GM18507 (cell line): Measurements from ENCODE around the gene GLIS2.

Source experiments
- DNase-seq: peaks from one replicate; pipeline ENCODE4 v3.0.0; 2011; ENCODE audit warnings: low read depth; ENCODE audit not compliant: insufficient read length; ENCODE audit errors: extremely low spot score
- FAIRE-seq: peaks from 2 replicates; lab custom pipeline; 2011; peaks lifted over from hg19 to GRCh38; lab: Jason Lieb, UNC

The GLIS2 gene

DNA sequence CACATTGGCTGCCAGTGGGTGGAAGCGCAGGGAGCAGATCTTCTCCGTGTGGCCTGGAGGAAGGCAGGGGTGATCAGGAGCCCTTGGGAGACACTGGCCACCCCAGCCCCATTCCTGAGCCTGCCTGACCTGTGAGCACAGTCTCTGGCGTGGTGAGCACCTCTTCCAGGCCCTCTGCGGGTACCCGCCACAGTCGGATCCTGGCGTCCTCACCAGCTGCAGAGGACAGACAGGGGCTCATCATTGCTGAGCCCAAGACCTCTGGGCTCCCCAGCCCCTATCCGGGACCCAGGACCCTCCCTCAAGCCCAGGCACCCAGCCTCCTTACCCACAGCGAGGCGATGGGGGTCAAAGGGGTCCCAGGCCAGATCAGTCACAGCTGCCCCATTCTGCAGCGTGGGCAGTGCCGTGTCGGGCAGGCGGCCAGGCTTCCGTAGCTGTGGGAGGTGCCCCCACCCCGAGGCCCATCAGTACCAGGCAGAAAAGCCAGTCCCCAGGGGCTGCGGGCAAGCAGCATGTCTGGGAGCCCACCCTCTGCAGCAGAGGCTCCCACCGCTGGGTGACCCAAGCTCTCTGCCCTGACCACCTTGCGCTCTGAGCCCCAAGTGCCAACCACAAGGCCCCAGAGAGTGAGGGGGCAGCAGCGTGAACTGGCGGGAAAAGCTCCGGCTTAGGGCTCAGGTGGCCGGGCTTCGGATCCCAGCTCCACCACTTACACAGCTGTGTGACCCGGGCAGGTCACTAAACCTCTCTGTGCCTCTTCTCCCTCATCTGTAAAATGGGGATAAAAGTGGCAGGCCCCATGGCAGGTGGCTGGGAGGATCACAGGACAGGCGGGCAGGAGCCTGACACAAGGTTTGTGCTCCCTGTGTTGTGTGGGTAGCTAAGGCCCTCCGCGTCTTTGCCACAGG, 45.4 kb downstream of the GLIS2 start:
- no peak for FAIRE-seq
- DNase-seq, result no peak

DNA sequence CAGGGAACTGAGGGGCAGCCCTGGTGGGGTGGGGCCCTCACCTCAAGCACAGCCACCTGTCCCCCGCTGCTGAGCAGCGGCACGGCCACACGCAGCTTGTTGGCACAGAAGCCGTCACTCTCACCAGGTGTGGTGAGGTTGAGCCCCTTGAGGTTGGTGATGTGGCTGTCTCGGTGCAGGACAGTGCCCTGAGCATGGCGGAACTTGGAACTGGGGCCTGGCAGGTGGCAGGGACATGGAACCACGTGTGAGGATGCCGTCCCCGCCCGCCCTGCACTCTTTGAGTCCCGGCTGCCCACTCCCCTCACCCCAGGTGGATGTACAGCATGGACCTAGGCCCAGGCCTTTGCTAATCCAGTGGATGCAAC, 46.1 kb downstream of the GLIS2 start:
- FAIRE-seq, result no peak
- no peak for DNase-seq

DNA sequence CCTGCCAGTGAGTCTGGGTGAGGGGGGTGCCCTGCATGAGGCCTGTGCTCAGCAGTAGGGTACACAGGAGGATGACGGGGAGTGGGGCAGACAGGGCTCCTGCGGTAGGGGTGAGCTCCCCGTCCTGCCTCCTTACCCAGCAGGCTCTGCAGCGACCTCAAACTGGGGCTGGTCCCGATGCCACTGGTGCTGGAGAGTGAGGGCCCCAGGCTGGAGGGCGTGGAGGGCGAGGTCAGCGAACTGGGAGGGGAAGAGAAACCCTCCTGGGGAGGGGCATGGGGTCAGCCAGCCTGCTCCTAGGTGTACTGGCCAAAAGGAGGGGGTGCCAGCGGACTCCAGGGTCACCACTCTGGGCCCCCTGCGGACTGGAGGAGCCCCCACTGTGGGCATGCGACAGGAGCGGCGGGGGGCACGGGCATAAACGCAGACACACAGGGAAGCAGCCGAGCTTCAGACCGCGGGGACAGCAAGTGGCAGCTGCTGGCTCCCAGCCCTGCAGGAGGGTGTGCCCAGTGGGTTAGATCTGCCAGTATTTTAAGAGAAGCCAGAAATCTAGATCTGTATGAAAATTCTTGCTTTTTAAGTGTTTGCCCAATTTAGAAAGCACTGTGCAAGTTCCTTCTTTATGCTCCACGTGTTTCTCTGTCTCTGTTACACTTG, 46.7 kb downstream of the GLIS2 start:
- DNase-seq (no peak), FAIRE-seq (no peak)

DNA sequence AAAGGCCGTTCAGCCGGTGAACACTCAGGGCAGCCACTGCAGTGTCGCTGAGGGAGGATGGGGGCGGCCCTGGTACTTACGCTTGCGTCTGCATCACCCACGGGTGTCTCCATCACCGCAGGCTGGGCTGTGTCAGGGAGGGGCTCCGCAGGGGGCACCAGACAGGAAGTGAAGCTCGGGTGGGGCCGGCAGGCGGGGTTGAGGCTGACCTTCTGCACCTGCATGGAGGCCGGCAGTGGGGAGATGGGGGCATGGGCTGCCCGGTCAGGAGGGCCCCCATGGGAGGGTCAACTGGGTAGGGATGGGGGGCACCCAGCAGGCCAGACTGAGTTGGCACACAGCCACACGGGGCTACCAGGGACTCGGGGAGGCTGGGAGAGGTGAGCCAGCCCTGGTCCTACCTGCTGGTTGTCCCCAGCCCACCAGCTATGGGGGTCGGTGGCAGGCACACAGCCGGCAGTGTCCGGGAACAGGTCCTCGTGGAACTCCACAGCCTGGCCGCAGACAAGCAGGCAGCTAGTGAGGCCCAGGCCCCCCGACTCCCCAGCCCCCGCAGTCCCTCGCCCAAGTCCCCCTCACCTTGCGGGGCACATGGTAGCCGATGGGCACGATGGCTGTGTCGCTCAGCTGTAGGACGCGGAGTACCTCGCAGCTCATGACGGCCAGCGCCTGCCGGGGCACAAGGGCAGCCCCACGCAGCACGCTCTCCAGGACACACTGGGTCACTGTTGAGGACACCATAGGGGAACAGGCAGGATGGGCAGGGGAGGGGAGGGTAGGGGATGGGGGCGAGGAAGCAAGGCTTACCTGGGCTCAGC, 48.5 kb downstream of the GLIS2 start:
- no peak for FAIRE-seq

DNA sequence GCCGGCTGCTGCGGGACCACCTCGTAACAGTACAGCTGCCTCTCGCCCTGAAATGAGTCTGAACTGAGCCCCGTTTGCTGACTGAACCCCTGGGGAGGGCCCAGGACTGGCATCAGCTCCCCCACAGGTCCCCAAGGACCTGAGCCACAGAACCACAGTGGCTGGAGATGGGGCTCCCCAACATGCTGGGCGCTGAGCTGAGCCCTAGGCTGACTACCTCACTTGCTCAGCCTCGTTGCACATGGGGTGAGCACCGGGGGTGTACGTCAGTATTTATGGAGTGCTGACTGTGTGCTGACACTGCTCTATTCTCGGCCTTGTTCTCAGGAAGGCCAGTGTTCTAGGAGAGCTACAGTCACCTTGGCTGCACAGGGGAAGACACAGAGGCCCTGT, 49.1 kb downstream of the GLIS2 start:
- peak; percentile 84 for FAIRE-seq
- no peak for DNase-seq

More for the DNA sequence above, 48.5 kb downstream of the GLIS2 start:
- no peak for DNase-seq

DNA sequence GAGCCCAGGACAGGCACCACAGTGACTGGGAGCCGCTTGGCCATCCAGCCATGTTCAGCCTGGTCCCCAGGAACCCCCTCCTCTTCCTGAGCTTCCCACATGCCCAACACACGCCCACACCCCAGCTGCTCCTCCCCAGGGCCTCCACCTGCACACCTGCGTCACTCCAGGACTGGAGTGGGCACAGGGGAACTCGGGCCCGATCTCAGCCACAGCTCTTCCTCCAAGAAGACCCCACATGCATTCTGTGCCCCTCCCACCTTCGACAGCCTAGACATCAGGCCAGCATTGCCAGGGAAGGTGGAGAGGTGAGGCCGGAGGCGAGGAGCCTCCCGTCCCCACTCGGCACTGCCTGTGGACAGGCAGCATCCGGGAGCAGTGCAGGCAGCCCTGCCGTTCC, 49.7 kb downstream of the GLIS2 start:
- FAIRE-seq (no peak), DNase-seq (no peak)

DNA sequence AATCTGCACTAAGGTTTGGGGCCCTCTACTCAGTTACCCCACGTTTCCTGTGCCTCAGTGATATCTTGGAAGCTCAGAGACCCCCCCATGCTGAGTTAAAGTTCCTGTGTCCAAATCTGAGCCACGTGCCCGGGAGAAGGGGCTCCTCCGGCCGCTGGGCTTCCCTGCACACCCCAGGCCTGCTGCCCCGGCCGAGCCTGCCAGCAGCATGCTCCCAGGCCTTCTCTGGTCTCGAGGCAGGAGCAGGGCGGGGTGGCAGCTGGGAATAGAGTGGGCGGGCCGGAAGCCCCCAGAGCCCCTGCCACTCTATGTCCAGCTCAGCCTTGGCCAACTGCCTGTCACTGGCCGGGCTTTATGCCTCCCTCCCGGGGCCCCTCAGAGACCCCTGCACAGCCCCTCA, 50.1 kb downstream of the GLIS2 start:
- no peak for FAIRE-seq
- DNase-seq, result no peak

DNA sequence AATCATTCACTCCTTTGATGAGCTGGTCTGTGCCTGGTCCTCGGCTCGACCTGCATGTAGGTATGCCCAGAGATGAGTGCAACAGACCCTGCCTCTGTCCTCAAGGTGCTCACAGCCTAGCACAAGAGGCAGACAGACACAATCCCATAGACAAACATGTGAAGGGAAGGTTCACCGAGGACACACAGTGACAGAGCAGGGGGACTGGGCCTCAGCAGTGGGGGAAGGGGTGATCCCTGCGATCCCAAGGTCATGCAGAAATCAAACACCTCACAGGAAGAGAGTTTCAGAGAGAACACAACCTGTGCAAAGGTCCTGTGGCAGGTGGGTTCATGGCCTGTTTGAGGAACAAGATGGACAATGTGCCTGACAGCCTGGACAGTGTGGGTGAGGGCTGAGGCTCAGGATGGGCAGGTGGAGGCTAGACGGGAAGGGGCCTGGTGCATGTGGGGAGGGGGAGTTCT, 51.6 kb downstream of the GLIS2 start:
- DNase-seq, result no peak
- no peak for FAIRE-seq

DNA sequence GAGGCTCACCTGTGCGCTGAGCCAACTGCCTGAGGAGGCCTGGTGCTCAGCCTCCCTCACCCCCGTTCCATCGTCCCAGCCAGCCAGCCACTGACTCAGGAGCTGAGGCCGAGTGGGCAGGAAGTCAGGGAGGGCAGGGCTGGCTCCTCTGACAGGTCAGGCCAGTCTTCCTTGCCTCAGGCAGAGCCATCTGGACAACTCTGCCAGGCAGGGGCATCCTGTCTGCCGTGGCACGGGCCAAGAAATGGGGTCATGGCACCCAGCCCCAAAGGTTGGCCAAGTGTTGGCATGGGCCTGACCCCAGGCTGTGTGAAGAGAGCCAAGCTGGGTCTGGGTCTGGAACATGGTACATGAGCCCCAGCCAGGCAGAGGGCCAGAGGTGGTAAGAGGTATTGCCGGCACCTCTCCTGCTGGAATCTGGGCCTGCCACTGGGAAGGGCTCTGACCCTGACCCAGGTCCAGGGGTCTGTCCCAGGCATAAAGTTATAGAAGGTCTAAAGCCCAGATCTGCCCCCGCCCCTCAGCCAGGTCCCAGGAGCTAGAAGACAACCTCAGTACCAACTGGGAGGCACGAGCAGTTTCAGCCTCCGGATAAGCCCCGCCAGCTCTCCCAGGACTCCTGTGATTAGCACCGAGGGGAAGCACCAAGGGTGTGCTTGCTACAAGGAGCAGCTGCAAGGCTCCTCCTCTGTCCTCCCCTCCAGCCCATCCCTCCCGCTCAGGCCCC, 53.3 kb downstream of the GLIS2 start:
- no peak for FAIRE-seq
- no peak for DNase-seq

DNA sequence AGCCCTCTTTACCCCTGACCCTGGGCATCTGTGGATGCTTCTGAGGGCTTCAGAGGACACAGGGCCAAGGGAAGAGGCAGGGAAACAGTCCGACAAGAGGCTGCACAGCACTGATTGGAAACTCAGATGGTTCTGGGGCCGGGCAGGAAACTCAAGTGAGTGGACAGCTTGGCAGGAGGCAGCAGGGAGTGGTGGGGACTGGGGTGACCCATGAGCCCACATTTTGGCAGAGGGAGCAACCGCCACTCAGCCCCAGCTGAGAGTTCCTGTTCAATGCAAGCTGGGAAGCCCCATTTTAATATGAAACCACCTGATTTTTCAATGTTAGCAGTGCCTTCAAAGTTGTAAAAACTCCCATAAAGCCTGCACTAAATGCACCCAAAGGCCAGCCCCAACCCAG, 54.3 kb downstream of the GLIS2 start:
- FAIRE-seq (no peak), DNase-seq (no peak)

DNA sequence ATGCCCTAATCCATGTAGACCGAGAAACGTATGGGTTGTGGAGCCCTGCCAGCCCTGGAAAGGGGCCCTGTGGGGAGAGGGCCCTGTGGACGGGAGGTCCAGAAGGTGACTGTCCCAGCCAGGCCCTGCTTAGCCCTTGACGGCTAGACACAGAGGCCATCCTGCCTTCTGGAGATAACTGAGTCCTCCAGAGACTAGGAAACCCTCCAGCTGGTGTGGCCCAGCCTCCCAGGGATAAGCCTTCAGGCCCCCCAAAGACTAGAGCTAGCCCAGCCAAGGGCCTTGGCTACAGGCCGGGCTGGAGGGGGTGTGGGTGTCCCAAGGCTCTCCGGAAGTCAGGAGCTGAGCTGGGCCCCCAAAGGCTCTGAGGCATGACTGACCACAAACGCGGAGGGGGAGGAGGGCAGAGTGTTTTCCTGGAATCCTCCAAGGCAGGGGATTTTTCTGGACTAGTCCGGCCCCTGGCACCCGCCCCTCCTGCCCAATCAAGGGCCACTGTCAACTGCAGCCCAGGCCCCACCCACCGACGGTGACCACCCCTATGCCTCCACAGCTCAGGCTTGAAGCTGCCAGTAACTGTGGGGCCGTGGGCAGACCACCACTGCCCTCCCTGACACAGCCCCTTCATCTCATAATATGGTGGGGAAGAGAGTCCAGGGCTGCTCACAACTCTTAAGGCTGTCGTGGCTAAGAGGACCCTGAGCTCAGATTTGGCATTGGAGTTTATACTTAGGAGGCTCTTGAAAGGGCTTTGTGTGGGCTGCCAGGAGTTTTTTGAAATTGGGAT, 54.9 kb downstream of the GLIS2 start:
- FAIRE-seq (no peak), DNase-seq (no peak)

DNA sequence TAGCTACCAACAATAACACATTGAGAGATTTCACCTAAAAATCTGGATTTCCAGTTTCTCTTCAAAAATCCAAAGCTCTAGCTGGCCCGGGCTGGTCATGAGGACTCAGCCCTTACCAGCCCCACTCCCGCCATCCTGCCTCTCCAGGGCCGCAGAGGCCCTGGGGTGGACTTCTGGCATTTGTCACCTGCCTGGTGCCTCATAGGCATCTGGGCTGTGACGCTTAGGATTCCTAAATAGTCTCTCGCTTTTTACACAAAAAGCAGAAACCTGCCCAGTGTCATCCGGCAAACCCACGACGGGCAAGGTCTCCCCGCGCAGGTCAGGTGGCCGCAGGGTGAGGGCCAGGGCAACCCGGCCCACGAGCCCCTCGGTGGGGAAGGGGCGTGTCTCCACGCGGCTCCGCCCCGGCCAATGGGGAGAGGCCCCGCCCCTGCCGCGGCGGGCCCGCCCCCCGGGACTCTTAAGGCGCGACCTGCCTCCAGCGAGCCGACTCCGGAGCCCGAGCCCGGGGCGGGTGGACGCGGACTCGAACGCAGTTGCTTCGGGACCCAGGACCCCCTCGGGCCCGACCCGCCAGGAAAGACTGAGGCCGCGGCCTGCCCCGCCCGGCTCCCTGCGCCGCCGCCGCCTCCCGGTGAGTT, 55.6 kb downstream of the GLIS2 start, which contains the start of gene VASN:
TSS of gene VASN (plus strand) at position 492 of the 644 bp plus-strand sequence. CDS start 9,030 bp downstream, outside the sequence.
- DNase-seq (peak; percentile 75), FAIRE-seq (peak; percentile 66)

DNA sequence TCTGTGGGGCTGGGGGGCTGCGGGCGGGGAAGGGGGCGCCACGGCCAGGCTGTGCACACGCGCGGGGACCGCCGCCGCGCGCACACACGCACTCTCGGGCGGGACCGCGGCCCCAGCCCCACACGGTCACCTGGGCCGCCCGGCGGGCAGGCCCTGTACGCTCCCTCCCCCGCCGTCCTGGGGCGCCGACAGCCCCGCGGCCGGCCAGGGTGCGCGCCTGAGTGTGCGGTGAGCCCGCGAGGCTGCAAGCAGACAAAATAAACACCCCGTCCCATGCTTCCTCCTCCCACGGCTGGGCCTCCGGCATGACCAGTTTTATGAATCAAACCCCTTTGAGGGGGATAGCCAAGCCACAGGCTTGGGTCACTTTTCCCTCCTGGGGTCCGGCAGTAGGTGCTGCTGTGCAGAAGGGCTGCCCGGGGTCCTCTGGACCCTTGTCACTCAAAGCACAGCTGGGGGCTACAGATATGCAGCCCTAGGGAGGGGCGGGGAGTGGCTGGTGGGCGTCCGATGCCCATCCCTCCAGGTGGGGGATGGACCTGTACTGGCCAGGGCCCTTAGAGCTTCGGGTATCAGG, 56.2 kb downstream of the GLIS2 start:
- FAIRE-seq, result no peak
- DNase-seq, result no peak

DNA sequence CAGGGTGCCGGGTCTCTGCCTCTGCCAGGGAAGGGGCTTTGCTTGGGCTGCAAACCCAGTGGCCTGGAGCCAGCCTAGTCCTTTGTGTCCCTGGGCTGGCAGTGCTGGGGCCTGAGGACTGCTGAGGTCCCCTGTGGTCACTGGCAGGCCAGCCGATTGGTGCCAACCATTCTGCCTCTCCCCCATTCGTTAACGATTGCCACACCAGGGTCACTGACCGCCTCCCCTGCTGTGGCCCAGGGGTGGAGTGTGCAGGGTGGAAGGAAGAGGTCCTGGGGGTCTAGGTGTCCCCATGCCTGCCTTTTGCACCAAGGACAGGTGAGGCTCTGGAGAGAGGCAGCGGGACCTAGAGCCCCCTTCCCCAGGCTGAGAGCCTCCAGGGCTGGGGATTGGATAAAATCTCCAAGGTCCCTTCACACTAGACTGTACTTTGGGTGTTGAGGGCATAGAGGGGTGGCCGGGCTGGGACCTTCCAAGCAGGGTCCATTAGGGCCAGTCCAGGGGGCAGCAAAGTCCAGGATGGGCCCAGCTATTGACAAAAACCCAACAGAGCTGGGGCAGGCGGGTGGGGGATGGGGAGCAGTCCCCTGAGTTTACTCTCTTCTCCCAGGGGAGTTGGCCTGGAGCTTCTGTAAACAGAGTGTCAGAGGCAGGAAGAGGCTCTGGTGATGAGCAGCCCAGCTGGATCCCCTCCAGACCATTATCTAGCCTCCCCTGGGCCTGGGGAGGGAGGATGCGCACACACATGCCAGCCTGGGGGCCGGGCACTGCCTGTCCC, 56.9 kb downstream of the GLIS2 start:
- no peak for FAIRE-seq
- DNase-seq, result no peak

DNA sequence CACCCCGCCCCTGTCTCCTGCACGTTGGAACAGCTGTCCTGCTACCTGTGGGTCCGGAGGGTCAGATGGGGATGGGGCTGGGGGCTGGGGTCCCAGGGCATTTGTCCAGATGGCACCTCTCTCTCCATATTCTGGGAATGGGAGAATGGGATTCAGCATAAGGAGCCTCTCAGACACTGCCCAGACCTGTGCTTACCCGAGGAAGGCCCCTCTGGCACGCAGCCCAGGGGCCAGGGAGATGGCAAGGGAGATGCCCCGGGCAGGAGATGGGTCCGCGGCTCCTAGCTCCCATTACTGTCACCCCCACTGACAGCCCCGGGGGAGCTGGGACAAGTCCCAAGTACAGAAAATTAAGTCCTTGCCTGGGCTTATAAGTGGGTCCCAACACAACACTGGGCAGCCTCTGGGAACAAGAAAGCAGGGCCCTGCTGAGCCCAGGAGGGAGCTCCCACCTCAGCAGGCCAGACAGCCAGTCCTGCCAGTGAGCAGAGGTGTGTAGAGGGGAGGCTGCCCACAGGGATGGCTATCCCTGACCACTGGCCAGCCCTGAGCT, 57.6 kb downstream of the GLIS2 start:
- DNase-seq, result no peak
- no peak for FAIRE-seq

DNA sequence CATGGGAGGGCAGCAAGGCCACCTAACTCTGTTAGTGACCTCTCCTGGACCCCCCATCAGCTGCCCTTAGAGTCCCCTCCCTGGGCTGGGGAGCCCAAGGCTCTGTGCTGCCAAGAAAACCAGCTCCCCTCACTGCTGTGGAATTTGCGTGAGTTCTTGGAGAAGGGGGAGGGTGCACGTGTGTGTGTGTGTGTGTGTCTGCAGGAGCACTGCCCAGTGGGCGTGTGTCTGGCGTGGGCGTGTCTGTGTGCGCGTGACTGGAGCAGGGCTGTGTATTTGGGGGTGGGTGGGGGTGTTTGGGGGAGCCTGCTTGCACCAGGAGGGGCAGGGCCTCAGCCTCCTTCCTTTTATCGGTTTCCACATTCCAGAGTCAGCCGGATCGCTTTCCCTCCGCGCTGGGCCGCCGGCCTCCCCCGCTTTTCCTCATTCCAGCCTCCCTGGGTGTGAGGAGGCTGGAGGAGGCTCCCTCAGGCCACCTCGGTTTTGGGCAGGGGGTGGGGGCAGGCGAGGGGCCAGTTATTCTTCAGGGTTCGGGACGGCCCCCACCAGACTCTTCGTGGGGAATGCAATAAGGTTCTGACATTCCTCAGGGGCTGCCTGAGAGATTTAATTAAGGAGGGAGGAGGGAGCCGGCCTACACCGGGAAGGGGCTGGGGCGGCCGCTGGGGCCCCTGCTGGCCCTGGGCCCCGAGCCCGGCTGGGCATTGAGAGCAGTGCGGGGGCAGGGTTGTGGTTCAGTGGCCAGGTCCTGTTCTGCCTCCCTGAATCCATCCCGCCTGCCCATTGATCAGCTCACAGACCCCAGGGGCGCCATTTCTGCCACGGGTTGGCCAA, 58.3 kb downstream of the GLIS2 start:
- DNase-seq, result no peak
- no peak for FAIRE-seq
